Testis (tissue), 3 donors: ENCODE results near the gene SCPEP1. TPM values are rescaled to one million over a fixed set of nuclear protein-coding genes. Genes with fewer than 3 reads are reported as not detected.

Experiments used
- DNase-seq: peaks from one replicate; pipeline ENCODE4 v3.0.0-alpha.2; 2019
- H3K27ac ChIP-seq, 2 donors: fragments of 200-600 bp; sonication (generic); one replicate each; pipeline ENCODE4 v1.5.1; 2019
- H3K27me3 ChIP-seq: fragments of 200-600 bp; sonication (generic); one replicate; pipeline ENCODE4 v1.5.1; 2019
- H3K36me3 ChIP-seq: fragments of 200-600 bp; sonication (generic); one replicate; pipeline ENCODE4 v1.5.1; 2017; ENCODE audit warnings: low read depth; ENCODE audit errors: missing control alignments
- H3K4me1 ChIP-seq: fragments of 200-600 bp; sonication (generic); one replicate; pipeline ENCODE4 v1.5.1; 2019
- H3K4me3 ChIP-seq, 2 donors: fragments of 200-600 bp; sonication (generic); one replicate each; pipeline ENCODE4 v1.5.1; 2017 to 2019
- H3K9me3 ChIP-seq: fragments of 200-600 bp; sonication (generic); one replicate; pipeline ENCODE4 v1.5.1; 2017
- CTCF ChIP-seq, 3 experiments: fragments of 450-650 bp in 2 of 3; fragments of 200-600 bp in 1 of 3; sonication (generic) in 1 of 3; IDR thresholded peaks; one replicate each; pipeline ENCODE4 v1.5.1; 2016 to 2019; ENCODE audit warnings: antibody characterized with exemption in 3 of 3, mild to moderate bottlenecking in 2 of 3, moderate library complexity in 1 of 3
- POLR2A ChIP-seq: fragments of 450-650 bp; IDR thresholded peaks from one replicate; pipeline ENCODE4 v1.6.1; 2017; ENCODE audit warnings: antibody characterized with exemption, mild to moderate bottlenecking, moderate library complexity
- WGBS, 2 donors: methylation state at CpG; one replicate each; pipeline ENCODE4 v1.1.5; 2018; 5-methylcytosine and 5-hydroxymethylcytosine counted together
- intact Hi-C: fragments of 100-400 bp; cut with DNase I; formaldehyde crosslinking; loops from one replicate; pipeline ENCODE4 v1.15.1; 2023; ENCODE audit warnings: low total_unique reads
- polyA plus RNA-seq: library from polyadenylated mRNA; stranded (reverse); fragments of 350-450 nt; fragmentation: Illumina TruSeq; extraction: RNeasy Lipid Tissue Mini Kit (QIAGEN cat#74804); gene quantifications from one replicate; pipeline ENCODE4 v1.2.3, GENCODE V29; 2014; ENCODE audit warnings: low read depth, low replicate concordance; ENCODE audit not compliant: insufficient read depth
- total RNA-seq, 2 donors: library from RNA; depleted of rRNA; stranded (reverse); fragments of >200 nt; gene quantifications; one replicate each; pipeline ENCODE4 v1.2.3, GENCODE V29; 2016

Gene SCPEP1
- total and polyA plus RNA-seq, 3 donors from 2014 or later = 30.7 to 55.7 (median 35.2) TPM

- Histone ChIP-seq H3K4me1 (peaks cover 6% of the 10 kb centered on the region), H3K4me3 (no peak overlapping the region), H3K27me3 (no peaks in the 10 kb centered on the region), H3K9me3 (no peaks in the 10 kb centered on the region), H3K27ac (no peak overlapping the region), H3K36me3 (no peaks in the 10 kb centered on the region)
- 86 to 93% methylated on average over 2 of the region's 2 CpGs for WGBS, 2 donors
- no peak for DNase-seq
- no peak for TF ChIP-seq CTCF (IDR thresholded peaks at IDR 0.05)
- intact Hi-C loops = no loop called here
These were observed 62.6 kb downstream of the SCPEP1 start for GRCh38 chr17:57040571-57040970.

- H3K27me3 ChIP-seq = no peaks in the 10 kb centered on the region
- WGBS, 2 donors = 76 to 86% methylated on average over 4 of the region's 4 CpGs
- intact Hi-C loops = no loop called here
- H3K36me3 ChIP-seq = no peaks in the 10 kb centered on the region
- no peak overlapping the region for H3K4me3 ChIP-seq
- TF ChIP-seq CTCF (IDR thresholded peaks at IDR 0.05) (no peak), POLR2A (no peak)
- no peaks in the 10 kb centered on the region for H3K9me3 ChIP-seq
- no peak overlapping the region for H3K27ac ChIP-seq
- DNase-seq = no peak
- H3K4me1 ChIP-seq = peaks cover 9% of the 10 kb centered on the region
These were observed 65.3 kb downstream of the SCPEP1 start for GRCh38 chr17:57043276-57043675.

GRCh38 chr17:57044976-57045867 is 67.3 kb downstream of the SCPEP1 start:
- 18 to 21% methylated on average over 42 to 49 of the region's 49 CpGs for WGBS, 2 donors
- TF ChIP-seq POLR2A (no peak), CTCF (IDR thresholded peaks at IDR 0.05) (no peak)
- DNase-seq = no peak
- H3K27ac ChIP-seq = no peak overlapping the region
- H3K36me3 ChIP-seq = no peaks in the 10 kb centered on the region
- peak overlapping the region; percentile 37 to 56 for H3K4me3 ChIP-seq
- intact Hi-C loops = no loop called here
- no peaks in the 10 kb centered on the region for H3K27me3 ChIP-seq
- no peaks in the 10 kb centered on the region for H3K9me3 ChIP-seq
- peaks cover 9% of the 10 kb centered on the region for H3K4me1 ChIP-seq

GRCh38 chr17:57045868-57046704 is 68.2 kb downstream of the SCPEP1 start:
- H3K36me3 ChIP-seq = no peaks in the 10 kb centered on the region
- intact Hi-C loops = no loop called here
- peaks cover 9% of the 10 kb centered on the region for H3K4me1 ChIP-seq
- H3K4me3 ChIP-seq = peak overlapping the region; percentile 37 to 56
- no peak overlapping the region for H3K27ac ChIP-seq
- no peaks in the 10 kb centered on the region for H3K9me3 ChIP-seq
- no peak for TF ChIP-seq CTCF (IDR thresholded peaks at IDR 0.05)
- TF ChIP-seq POLR2A = no peak
- peak; percentile 17 for DNase-seq
- H3K27me3 ChIP-seq = no peaks in the 10 kb centered on the region
- WGBS, 2 donors = 9 to 30% methylated on average over 13 to 68 of the region's 69 CpGs
